Neural cell (in vitro differentiated cells): Measurements from ENCODE around the gene PPP1CA. TPM values are rescaled to one million over a fixed set of nuclear protein-coding genes. Genes with fewer than 3 reads are reported as not detected.

Experiments used
- H2AFZ ChIP-seq: fragments of 200-600, 300-800 bp; sonication (generic), shearing (Covaris generic); 2 replicates; pipeline ENCODE4 v1.6.0; 2014; ENCODE audit warnings: low read depth, mild to moderate bottlenecking, antibody characterized with exemption, low read length, moderate library complexity
- H3F3A ChIP-seq: fragments of 200-600 bp; shearing (Covaris generic); 2 replicates; pipeline ENCODE4 v1.6.1; 2016; ENCODE audit warnings: mild to moderate bottlenecking, moderate library complexity, mixed read lengths, antibody characterized with exemption, low read length; ENCODE audit not compliant: insufficient read depth, poor library complexity, severe bottlenecking
- H3K27ac ChIP-seq: fragments of 200-600, 300-800 bp; sonication (generic), shearing (Covaris generic); 2 replicates; pipeline ENCODE4 v1.5.1; 2014; ENCODE audit warnings: mild to moderate bottlenecking, low read length, moderate library complexity
- H3K27me3 ChIP-seq: fragments of 300-800, 200-600 bp; sonication (generic), shearing (Covaris generic); 2 replicates; pipeline ENCODE4 v1.6.0; 2014; ENCODE audit warnings: mild to moderate bottlenecking, low read depth, low read length, moderate library complexity; ENCODE audit not compliant: insufficient read depth
- H3K36me3 ChIP-seq: fragments of 300-800, 200-600 bp; sonication (generic), shearing (Covaris generic); 2 replicates; pipeline ENCODE4 v1.5.1; 2014; ENCODE audit warnings: mild to moderate bottlenecking, antibody characterized with exemption, low read length, moderate library complexity; ENCODE audit not compliant: insufficient read depth
- H3K4me2 ChIP-seq: fragments of 300-800, 200-600 bp; sonication (generic), shearing (Covaris generic); 2 replicates; pipeline ENCODE4 v1.6.0; 2014; ENCODE audit warnings: mild to moderate bottlenecking, low read length
- H3K4me3 ChIP-seq: fragments of 300-800, 200-600 bp; sonication (generic), shearing (Covaris generic); 2 replicates; pipeline ENCODE4 v1.5.1; 2014; ENCODE audit warnings: mild to moderate bottlenecking, low read length, moderate library complexity
- H3K79me2 ChIP-seq: fragments of 200-600 bp; shearing (Covaris generic); replicated peaks from 2 replicates; pipeline ENCODE4 v1.6.0; 2014; ENCODE audit warnings: mild to moderate bottlenecking, low read length, moderate library complexity; ENCODE audit not compliant: insufficient read depth
- H3K9ac ChIP-seq: fragments of 300-800, 200-600 bp; sonication (generic), shearing (Covaris generic); 2 replicates; pipeline ENCODE4 v1.6.1; 2016; ENCODE audit warnings: mild to moderate bottlenecking, low read length, mixed read lengths
- H3K9me2 ChIP-seq: fragments of 200-600 bp; shearing (Covaris generic); 2 replicates; pipeline ENCODE4 v1.6.1; 2016; ENCODE audit warnings: mild to moderate bottlenecking, low read length, mixed read lengths; ENCODE audit not compliant: insufficient read depth
- H3K9me3 ChIP-seq: fragments of 200-600, 300-800 bp; sonication (generic), shearing (Covaris generic); 2 replicates; pipeline ENCODE4 v1.6.1; 2016; ENCODE audit warnings: mild to moderate bottlenecking, mixed run types, low read length, moderate library complexity, mixed read lengths
- H4K20me1 ChIP-seq: fragments of 200-600 bp; shearing (Covaris generic); 2 replicates; pipeline ENCODE4 v1.6.1; 2016; ENCODE audit warnings: mild to moderate bottlenecking, mixed run types; ENCODE audit not compliant: insufficient read depth
- EP300 ChIP-seq: fragments of 450-650 bp; conservative IDR thresholded peaks from 2 replicates; pipeline ENCODE4 v1.6.1; 2014; ENCODE audit warnings: antibody characterized with exemption, mild to moderate bottlenecking, moderate library complexity; ENCODE audit not compliant: poor library complexity, severe bottlenecking
- EZH2 ChIP-seq: fragments of 200-600, 300-800 bp; shearing (Covaris generic), sonication (generic); IDR thresholded peaks from 2 replicates; pipeline ENCODE4 v1.6.1; 2014; ENCODE audit warnings: antibody characterized with exemption, low read length, borderline replicate concordance, mild to moderate bottlenecking; ENCODE audit not compliant: insufficient read depth, poor library complexity, severe bottlenecking
- MXI1 ChIP-seq: fragments of 450-650 bp; conservative IDR thresholded peaks from 2 replicates; pipeline ENCODE4 v1.6.1; 2014; ENCODE audit warnings: antibody characterized with exemption, mild to moderate bottlenecking; ENCODE audit not compliant: poor library complexity, severe bottlenecking
- POLR2AphosphoS5 ChIP-seq: IDR thresholded peaks from 2 replicates; pipeline ENCODE4 v1.6.1; 2012
- RAD21 ChIP-seq: fragments of 450-650 bp; conservative IDR thresholded peaks from 2 replicates; pipeline ENCODE4 v1.6.1; 2014; ENCODE audit warnings: antibody characterized with exemption, mild to moderate bottlenecking, moderate library complexity
- SMC3 ChIP-seq: fragments of 450-650 bp; conservative IDR thresholded peaks from 2 replicates; pipeline ENCODE4 v1.6.1; 2014; ENCODE audit warnings: antibody characterized with exemption, mild to moderate bottlenecking, moderate library complexity; ENCODE audit not compliant: poor library complexity
- TAF1 ChIP-seq: IDR thresholded peaks from 2 replicates; pipeline ENCODE4 v1.6.1; 2012; ENCODE audit warnings: low read depth
- polyA plus RNA-seq: library from polyadenylated mRNA; depleted of rRNA; stranded (reverse); fragments of >200 nt; gene quantifications from 2 replicates; pipeline ENCODE4 v1.2.3, GENCODE V29; 2014
- TF ChIP-seq, protein P1 (sequence below): IDR thresholded peaks from 2 replicates; pipeline ENCODE4 v1.6.1; 2012; ENCODE audit warnings: borderline replicate concordance
- TF ChIP-seq, protein P2 (sequence below): fragments of 450-650 bp; IDR thresholded peaks from 2 replicates; pipeline ENCODE4 v1.5.1; 2014; ENCODE audit warnings: antibody characterized with exemption, mild to moderate bottlenecking, moderate library complexity; ENCODE audit not compliant: poor library complexity, severe bottlenecking

Gene PPP1CA
- polyA plus RNA-seq, 1 donor from 2014 or later = 106 TPM

DNA sequence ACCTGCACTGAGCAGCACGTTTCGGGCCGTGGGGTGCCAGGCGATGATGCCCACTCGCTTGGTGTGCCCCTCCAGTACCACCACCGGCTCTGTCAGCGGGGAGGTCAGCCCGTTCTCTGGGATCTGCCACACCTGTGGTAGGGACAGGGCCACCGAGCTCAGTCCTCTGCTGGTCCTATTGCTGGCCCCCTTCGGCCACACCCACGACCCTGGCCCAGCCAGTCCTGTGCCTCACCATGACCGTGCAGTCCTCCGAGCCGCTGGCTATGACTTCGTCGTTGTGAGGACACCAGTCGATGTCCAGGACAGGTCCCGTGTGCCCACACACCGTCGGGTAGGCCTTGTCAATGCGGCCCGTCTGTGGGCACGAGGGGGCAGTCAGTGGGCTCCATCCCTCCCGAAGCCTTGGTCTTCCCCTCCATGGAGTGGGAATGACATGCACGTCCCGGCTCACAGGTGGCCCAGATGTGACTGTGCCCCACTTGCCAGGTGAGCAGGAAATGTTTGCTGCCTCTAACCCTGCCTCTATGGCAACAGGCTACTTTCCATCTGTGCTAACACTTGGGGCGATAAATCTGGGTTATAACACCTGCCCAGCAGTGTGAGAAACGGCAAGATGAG, 40.2 kb upstream of the PPP1CA start:
- no peak overlapping the region for H3K27ac ChIP-seq
- H3K79me2 ChIP-seq = no peaks in the 10 kb centered on the region
- TF ChIP-seq SMC3 = no peak
- no peak for TF ChIP-seq EZH2
- TF ChIP-seq RAD21 = no peak
- TF ChIP-seq, protein P1, sequence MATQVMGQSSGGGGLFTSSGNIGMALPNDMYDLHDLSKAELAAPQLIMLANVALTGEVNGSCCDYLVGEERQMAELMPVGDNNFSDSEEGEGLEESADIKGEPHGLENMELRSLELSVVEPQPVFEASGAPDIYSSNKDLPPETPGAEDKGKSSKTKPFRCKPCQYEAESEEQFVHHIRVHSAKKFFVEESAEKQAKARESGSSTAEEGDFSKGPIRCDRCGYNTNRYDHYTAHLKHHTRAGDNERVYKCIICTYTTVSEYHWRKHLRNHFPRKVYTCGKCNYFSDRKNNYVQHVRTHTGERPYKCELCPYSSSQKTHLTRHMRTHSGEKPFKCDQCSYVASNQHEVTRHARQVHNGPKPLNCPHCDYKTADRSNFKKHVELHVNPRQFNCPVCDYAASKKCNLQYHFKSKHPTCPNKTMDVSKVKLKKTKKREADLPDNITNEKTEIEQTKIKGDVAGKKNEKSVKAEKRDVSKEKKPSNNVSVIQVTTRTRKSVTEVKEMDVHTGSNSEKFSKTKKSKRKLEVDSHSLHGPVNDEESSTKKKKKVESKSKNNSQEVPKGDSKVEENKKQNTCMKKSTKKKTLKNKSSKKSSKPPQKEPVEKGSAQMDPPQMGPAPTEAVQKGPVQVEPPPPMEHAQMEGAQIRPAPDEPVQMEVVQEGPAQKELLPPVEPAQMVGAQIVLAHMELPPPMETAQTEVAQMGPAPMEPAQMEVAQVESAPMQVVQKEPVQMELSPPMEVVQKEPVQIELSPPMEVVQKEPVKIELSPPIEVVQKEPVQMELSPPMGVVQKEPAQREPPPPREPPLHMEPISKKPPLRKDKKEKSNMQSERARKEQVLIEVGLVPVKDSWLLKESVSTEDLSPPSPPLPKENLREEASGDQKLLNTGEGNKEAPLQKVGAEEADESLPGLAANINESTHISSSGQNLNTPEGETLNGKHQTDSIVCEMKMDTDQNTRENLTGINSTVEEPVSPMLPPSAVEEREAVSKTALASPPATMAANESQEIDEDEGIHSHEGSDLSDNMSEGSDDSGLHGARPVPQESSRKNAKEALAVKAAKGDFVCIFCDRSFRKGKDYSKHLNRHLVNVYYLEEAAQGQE = no peak
- TF ChIP-seq TAF1 = no peak
- TF ChIP-seq, protein P2, sequence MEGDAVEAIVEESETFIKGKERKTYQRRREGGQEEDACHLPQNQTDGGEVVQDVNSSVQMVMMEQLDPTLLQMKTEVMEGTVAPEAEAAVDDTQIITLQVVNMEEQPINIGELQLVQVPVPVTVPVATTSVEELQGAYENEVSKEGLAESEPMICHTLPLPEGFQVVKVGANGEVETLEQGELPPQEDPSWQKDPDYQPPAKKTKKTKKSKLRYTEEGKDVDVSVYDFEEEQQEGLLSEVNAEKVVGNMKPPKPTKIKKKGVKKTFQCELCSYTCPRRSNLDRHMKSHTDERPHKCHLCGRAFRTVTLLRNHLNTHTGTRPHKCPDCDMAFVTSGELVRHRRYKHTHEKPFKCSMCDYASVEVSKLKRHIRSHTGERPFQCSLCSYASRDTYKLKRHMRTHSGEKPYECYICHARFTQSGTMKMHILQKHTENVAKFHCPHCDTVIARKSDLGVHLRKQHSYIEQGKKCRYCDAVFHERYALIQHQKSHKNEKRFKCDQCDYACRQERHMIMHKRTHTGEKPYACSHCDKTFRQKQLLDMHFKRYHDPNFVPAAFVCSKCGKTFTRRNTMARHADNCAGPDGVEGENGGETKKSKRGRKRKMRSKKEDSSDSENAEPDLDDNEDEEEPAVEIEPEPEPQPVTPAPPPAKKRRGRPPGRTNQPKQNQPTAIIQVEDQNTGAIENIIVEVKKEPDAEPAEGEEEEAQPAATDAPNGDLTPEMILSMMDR = no peak
- TF ChIP-seq MXI1 = no peak
- no peak for TF ChIP-seq EP300
- TF ChIP-seq POLR2AphosphoS5 = no peak
- H3K4me3 ChIP-seq = no peak overlapping the region
- H3K4me2 ChIP-seq = no peak overlapping the region
- no peaks in the 10 kb centered on the region for H3K27me3 ChIP-seq
- H3K36me3 ChIP-seq = no peaks in the 10 kb centered on the region
- H4K20me1 ChIP-seq = no peaks in the 10 kb centered on the region
- H3F3A ChIP-seq = no peaks in the 10 kb centered on the region
- no peaks in the 10 kb centered on the region for H3K9me2 ChIP-seq
- H3K9ac ChIP-seq = no peak overlapping the region
- H2AFZ ChIP-seq = no peak overlapping the region
- no peaks in the 10 kb centered on the region for H3K9me3 ChIP-seq

DNA sequence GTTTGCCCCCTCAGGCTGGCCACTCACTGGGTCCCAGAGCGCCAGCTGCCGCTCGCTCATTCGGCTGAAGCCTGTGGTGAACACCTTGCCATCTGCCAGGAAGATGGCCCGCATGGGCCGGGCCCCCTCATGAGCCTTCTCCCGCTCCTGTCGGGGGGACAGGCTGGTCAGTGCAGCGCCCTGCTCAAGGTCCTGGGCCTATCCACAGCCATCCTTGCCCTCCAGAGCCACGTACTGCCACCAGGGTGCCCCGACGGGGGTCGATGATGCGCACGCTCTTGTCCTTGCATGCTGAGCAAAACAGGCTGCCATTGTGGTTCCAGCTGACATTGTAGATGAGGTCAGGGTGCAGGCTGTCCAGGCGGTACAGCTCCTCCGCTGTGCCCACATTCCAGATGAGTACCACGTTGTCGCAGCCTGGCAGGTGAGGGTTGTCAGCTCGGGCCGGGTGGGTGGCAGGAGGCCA, 39.5 kb upstream of the PPP1CA start:
- no peaks in the 10 kb centered on the region for H3K27me3 ChIP-seq
- no peak overlapping the region for H3K4me2 ChIP-seq
- no peaks in the 10 kb centered on the region for H3K9me2 ChIP-seq
- no peak overlapping the region for H3K4me3 ChIP-seq
- no peaks in the 10 kb centered on the region for H3K79me2 ChIP-seq
- no peak overlapping the region for H2AFZ ChIP-seq
- H4K20me1 ChIP-seq = no peaks in the 10 kb centered on the region
- TF ChIP-seq, protein P2 = no peak
- TF ChIP-seq POLR2AphosphoS5 (no peak), RAD21 (no peak), EP300 (no peak), SMC3 (no peak), EZH2 (no peak), MXI1 (no peak), TAF1 (no peak)
- TF ChIP-seq, protein P1 = no peak
- no peaks in the 10 kb centered on the region for H3K9me3 ChIP-seq
- H3F3A ChIP-seq = no peaks in the 10 kb centered on the region
- no peaks in the 10 kb centered on the region for H3K36me3 ChIP-seq
- no peak overlapping the region for H3K9ac ChIP-seq
- no peak overlapping the region for H3K27ac ChIP-seq
